ENCODE results near the gene IRF6.

Gene IRF6

DNA sequence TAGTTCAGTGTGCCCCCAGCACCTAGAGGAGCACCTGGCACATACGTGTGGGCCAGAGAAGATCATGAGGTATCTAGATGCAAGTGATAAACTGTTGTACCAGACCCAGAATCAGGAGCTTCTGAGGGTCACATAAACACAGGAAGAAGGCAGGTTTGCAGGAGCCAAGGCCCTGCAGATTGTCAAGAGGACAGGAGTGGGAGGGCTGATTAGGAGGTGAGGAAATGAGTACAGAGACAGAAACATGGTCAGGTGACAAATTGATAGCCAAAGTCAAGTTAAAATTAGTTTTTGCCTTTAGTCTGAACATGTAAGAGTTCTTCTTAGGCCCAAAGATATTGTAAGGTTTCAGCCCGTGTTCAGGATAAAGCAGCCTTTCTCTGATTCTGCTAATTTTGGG, 64.1 kb downstream of the IRF6 start:
- WGBS (ENCODE audit: insufficient coverage) = 91% methylated on average over 1 of the region's 2 CpGs
- DNase-seq = no peak
- ChIA-PET POLR2A (no interaction called here), CTCF (no interaction called here)
- peaks cover 0 to 2% (median 0%) of the 10 kb centered on the region in 5 experiments for H3K27me3 ChIP-seq (replicated peaks in 2 of 5; ENCODE audit: control insufficient read depth in 4 of 5, insufficient read depth in 5 of 5, low read length in 4 of 5)
- H3K36me3 ChIP-seq (ENCODE audit: control insufficient read depth in 4 of 4, insufficient read depth in 4 of 4, low read length in 3 of 4) = no peaks in the 10 kb centered on the region
- H3K4me1 ChIP-seq (ENCODE audit: control extremely low read depth in 1 of 4, control insufficient read depth in 4 of 4, insufficient read depth in 4 of 4, low read length in 3 of 4) = peaks cover 0 to 2% (median 0%) of the 10 kb centered on the region in 4 experiments
- H3K9me3 ChIP-seq (ENCODE audit: control extremely low read depth in 1 of 5, control insufficient read depth in 4 of 5, insufficient read depth in 2 of 5, low read depth in 1 of 5, low read length in 4 of 5) = no peaks in the 10 kb centered on the region
- no peak overlapping the region for H3K27ac ChIP-seq (ENCODE audit: insufficient read depth in 1 of 2, low read depth in 1 of 2, low read length in 2 of 2, poor library complexity in 1 of 2, severe bottlenecking in 2 of 2)
- no peak overlapping the region for H3K4me3 ChIP-seq (ENCODE audit: control insufficient read depth in 1 of 7, extremely low read depth in 1 of 7, insufficient read depth in 4 of 7, low read depth in 2 of 7, low read length in 6 of 7)

DNA sequence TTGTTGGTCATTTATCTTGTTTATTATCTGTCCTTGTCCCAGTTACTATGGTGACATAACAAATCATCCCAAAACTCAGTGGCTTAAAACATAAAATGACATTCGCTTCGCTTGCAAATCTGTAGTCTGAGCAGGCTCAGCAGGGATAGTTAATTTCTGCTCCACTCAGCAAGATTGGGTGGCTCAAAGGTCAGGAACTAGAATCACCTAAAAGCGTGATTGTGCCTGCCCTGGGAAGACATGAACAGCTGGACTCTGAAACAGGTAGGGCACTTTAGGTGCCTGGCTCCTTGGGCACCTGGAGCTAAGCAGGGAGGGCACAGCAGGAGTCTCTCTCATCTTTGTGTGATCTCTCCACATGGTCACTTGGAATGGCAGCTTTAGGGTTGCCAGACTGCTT, 64.7 kb downstream of the IRF6 start:
- no peaks in the 10 kb centered on the region for H3K9me3 ChIP-seq (ENCODE audit: control extremely low read depth in 1 of 5, control insufficient read depth in 4 of 5, insufficient read depth in 2 of 5, low read depth in 1 of 5, low read length in 4 of 5)
- WGBS (ENCODE audit: insufficient coverage) = 100% methylated on average over 1 of the region's 3 CpGs
- no peak overlapping the region for H3K27ac ChIP-seq (ENCODE audit: insufficient read depth in 1 of 2, low read depth in 1 of 2, low read length in 2 of 2, poor library complexity in 1 of 2, severe bottlenecking in 2 of 2)
- H3K27me3 ChIP-seq (replicated peaks in 2 of 5; ENCODE audit: control insufficient read depth in 4 of 5, insufficient read depth in 5 of 5, low read length in 4 of 5) = peaks cover 0 to 3% (median 0%) of the 10 kb centered on the region in 5 experiments
- no peak for DNase-seq
- H3K4me3 ChIP-seq (ENCODE audit: control insufficient read depth in 1 of 7, extremely low read depth in 1 of 7, insufficient read depth in 4 of 7, low read depth in 2 of 7, low read length in 6 of 7) = no peak overlapping the region
- ChIA-PET POLR2A (no interaction called here), CTCF (no interaction called here)
- no peaks in the 10 kb centered on the region for H3K36me3 ChIP-seq (ENCODE audit: control insufficient read depth in 4 of 4, insufficient read depth in 4 of 4, low read length in 3 of 4)
- H3K4me1 ChIP-seq (ENCODE audit: control extremely low read depth in 1 of 4, control insufficient read depth in 4 of 4, insufficient read depth in 4 of 4, low read length in 3 of 4) = no peaks in the 10 kb centered on the region

DNA sequence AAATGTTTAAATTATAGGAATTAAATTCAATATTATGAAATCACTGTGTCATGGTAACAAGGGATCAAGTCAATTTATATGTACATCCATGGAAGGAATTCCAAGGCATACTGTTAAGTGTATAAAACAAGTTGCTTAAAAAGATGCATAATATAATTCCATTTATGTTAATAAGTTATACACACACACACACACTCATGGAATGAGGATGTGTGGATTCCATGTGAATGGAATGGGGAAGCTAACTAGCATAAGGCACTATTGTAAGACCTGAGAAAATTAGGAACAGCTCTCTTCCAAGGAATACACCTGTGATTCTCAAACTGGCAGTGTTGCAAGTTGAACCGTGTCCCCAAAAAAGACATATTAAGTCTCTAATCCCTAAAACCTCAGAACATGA, 67.7 kb downstream of the IRF6 start:
- POLR2A ChIA-PET = no interaction called here
- WGBS (ENCODE audit: insufficient coverage) = no CpG with 5 or more reads among the region's 1 CpG
- no peaks in the 10 kb centered on the region for H3K9me3 ChIP-seq (ENCODE audit: control extremely low read depth in 1 of 5, control insufficient read depth in 4 of 5, insufficient read depth in 2 of 5, low read depth in 1 of 5, low read length in 4 of 5)
- H3K27me3 ChIP-seq (replicated peaks in 2 of 5; ENCODE audit: control insufficient read depth in 4 of 5, insufficient read depth in 5 of 5, low read length in 4 of 5) = peaks cover 0 to 6% (median 0%) of the 10 kb centered on the region in 5 experiments
- H3K36me3 ChIP-seq (ENCODE audit: control insufficient read depth in 4 of 4, insufficient read depth in 4 of 4, low read length in 3 of 4) = no peaks in the 10 kb centered on the region
- H3K27ac ChIP-seq (ENCODE audit: insufficient read depth in 1 of 2, low read depth in 1 of 2, low read length in 2 of 2, poor library complexity in 1 of 2, severe bottlenecking in 2 of 2) = no peak overlapping the region
- DNase-seq = no peak
- H3K4me1 ChIP-seq (ENCODE audit: control extremely low read depth in 1 of 4, control insufficient read depth in 4 of 4, insufficient read depth in 4 of 4, low read length in 3 of 4) = no peaks in the 10 kb centered on the region
- H3K4me3 ChIP-seq (ENCODE audit: control insufficient read depth in 1 of 7, extremely low read depth in 1 of 7, insufficient read depth in 4 of 7, low read depth in 2 of 7, low read length in 6 of 7) = no peak overlapping the region
- CTCF ChIA-PET = interaction anchor here (1.5 to 1.7 kb wide), 2 partner anchors 10 to 17 kb away, joined by 4 to 6 read pairs; partner anchors contain the start of gene TRAF3IP3

DNA sequence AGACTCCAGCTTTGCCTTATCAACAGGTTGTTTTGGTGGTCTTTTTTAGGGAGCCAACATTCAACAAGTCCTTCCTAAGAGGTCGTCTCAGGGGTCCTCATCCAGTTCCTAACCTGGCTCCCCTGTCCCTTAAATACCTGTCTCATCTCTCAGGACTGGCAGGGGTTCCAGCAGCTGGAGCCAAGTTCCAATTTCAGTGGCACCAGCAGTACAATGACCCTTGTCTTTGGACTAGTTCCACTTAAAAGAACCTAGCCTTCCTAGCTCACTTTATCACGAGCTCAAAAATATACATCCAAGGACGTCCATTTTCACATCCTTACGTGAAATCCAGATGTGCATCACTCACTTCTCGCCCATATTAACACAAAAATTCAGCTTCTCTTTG, 68.8 kb downstream of the IRF6 start:
- no peaks in the 10 kb centered on the region for H3K4me1 ChIP-seq (ENCODE audit: control extremely low read depth in 1 of 4, control insufficient read depth in 4 of 4, insufficient read depth in 4 of 4, low read length in 3 of 4)
- H3K36me3 ChIP-seq (ENCODE audit: control insufficient read depth in 4 of 4, insufficient read depth in 4 of 4, low read length in 3 of 4) = no peaks in the 10 kb centered on the region
- H3K9me3 ChIP-seq (ENCODE audit: control extremely low read depth in 1 of 5, control insufficient read depth in 4 of 5, insufficient read depth in 2 of 5, low read depth in 1 of 5, low read length in 4 of 5) = no peaks in the 10 kb centered on the region
- 97% methylated on average over 3 of the region's 5 CpGs for WGBS (ENCODE audit: insufficient coverage)
- POLR2A ChIA-PET = no interaction called here
- peaks cover 0 to 6% (median 0%) of the 10 kb centered on the region in 5 experiments for H3K27me3 ChIP-seq (replicated peaks in 2 of 5; ENCODE audit: control insufficient read depth in 4 of 5, insufficient read depth in 5 of 5, low read length in 4 of 5)
- no peak overlapping the region for H3K4me3 ChIP-seq (ENCODE audit: control insufficient read depth in 1 of 7, extremely low read depth in 1 of 7, insufficient read depth in 4 of 7, low read depth in 2 of 7, low read length in 6 of 7)
- H3K27ac ChIP-seq (ENCODE audit: insufficient read depth in 1 of 2, low read depth in 1 of 2, low read length in 2 of 2, poor library complexity in 1 of 2, severe bottlenecking in 2 of 2) = no peak overlapping the region
- no peak for DNase-seq
- CTCF ChIA-PET = interaction anchor here (1.4 to 2.2 kb wide), 5 partner anchors 9 to 44 kb away, joined by 3 to 6 read pairs (median 5); partner anchors contain the start of gene TRAF3IP3

DNA sequence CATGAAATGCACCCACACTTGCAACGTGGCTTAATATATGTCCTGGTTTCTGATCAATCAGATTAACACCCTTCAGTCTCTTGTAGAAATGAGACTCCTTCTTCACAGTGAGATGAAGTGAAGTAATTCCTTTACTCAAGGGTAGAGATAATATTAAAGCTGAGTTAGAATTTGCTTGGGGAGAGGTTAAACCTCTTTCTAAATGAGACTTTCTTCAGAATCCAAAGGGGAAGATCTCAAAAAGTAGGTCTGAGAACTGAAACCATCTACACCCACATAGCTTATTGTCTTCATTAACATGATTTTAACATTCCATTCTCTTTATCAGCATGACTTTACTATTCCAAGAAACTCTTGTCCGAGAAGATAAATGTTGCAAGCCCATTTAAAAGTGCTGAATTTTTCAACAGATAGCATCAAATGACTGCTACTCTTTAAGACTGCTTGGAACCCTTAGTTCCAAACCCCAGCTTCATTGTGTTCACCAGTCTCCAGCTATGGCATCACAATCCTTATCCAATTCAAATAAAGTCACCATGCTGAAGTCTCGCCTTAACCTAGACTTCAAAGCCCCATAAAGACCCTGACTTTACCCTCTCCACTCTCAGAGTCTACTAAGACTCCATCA, 69.3 kb downstream of the IRF6 start:
- H3K36me3 ChIP-seq (ENCODE audit: control insufficient read depth in 4 of 4, insufficient read depth in 4 of 4, low read length in 3 of 4) = no peaks in the 10 kb centered on the region
- peaks cover 0 to 6% (median 0%) of the 10 kb centered on the region in 5 experiments for H3K27me3 ChIP-seq (replicated peaks in 2 of 5; ENCODE audit: control insufficient read depth in 4 of 5, insufficient read depth in 5 of 5, low read length in 4 of 5)
- no peaks in the 10 kb centered on the region for H3K4me1 ChIP-seq (ENCODE audit: control extremely low read depth in 1 of 4, control insufficient read depth in 4 of 4, insufficient read depth in 4 of 4, low read length in 3 of 4)
- WGBS (ENCODE audit: insufficient coverage) = 88% methylated on average over 1 of the region's 3 CpGs
- H3K4me3 ChIP-seq (ENCODE audit: control insufficient read depth in 1 of 7, extremely low read depth in 1 of 7, insufficient read depth in 4 of 7, low read depth in 2 of 7, low read length in 6 of 7) = no peak overlapping the region
- ChIA-PET POLR2A (no interaction called here), CTCF (interaction anchor here (1.4 to 2.2 kb wide), 4 partner anchors 9 to 43 kb away, joined by 3 to 6 read pairs (median 6); no protein-coding TSS in a partner anchor)
- DNase-seq = no peak
- H3K9me3 ChIP-seq (ENCODE audit: control extremely low read depth in 1 of 5, control insufficient read depth in 4 of 5, insufficient read depth in 2 of 5, low read depth in 1 of 5, low read length in 4 of 5) = no peaks in the 10 kb centered on the region
- no peak overlapping the region for H3K27ac ChIP-seq (ENCODE audit: insufficient read depth in 1 of 2, low read depth in 1 of 2, low read length in 2 of 2, poor library complexity in 1 of 2, severe bottlenecking in 2 of 2)

Data from common myeloid progenitor, CD34-positive (primary cell).